Body of pancreas (tissue), 4 donors: ENCODE results near the gene SRPK1.

Experiments used
- CTCF ChIP-seq, 7 experiments: fragments of 450-650 bp in 4 of 7; fragments of 200-600 bp in 3 of 7; sonication (generic) in 3 of 7; IDR thresholded peaks; one replicate each; pipeline ENCODE4 v1.5.1; 2016 to 2019; ENCODE audit warnings: antibody characterized with exemption in 7 of 7
- POLR2A ChIP-seq, 3 donors: fragments of 450-650 bp; IDR thresholded peaks; one replicate each; pipeline ENCODE4 v1.6.1; 2016; ENCODE audit warnings: antibody characterized with exemption in 3 of 3, mild to moderate bottlenecking in 2 of 3

GRCh38 chr6:35931120-35931561, 10.2 kb upstream of the SRPK1 start:
- no peak for TF ChIP-seq CTCF (IDR thresholded peaks at IDR 0.05)
- TF ChIP-seq POLR2A (IDR thresholded peaks at IDR 0.05): no peak
